ENCODE measurements around the gene PRKCB. TPM values are rescaled to one million over a fixed set of nuclear protein-coding genes. Genes with fewer than 3 reads are reported as not detected.

Gene PRKCB
- total and polyA plus RNA-seq, 12 donors, result 0.30 to 8.8 (median 1.1) TPM

DNA sequence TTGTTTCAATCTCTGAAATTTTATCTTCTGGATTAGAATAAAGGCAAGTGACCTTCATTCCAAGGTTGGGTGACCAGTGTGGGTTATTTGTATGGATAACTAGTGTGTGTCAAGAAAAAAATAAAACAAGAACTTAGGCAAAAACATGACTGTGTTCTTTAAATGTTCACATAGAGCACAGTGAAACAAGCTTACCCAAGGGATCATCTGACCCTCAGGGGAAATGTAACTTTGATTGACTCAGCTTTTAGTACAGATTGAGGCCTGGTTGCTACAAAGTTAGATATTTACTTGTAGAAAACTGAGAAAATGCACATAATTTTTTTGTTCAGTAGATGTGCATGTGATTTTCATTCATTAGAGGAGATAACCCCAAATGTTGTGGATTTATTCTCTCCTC is 427.0 kb downstream of the PRKCB start:
- ATAC-seq, result no peak
- intact Hi-C loops (cut with DNase I), result no loop called here
- no peak for DNase-seq

More for the DNA sequence above, 427.0 kb downstream of the PRKCB start:
- Histone ChIP-seq H3K27ac (no peak overlapping the region), H3K36me3 (no peaks in the 10 kb centered on the region), H3K27me3 (peaks cover 0 to 48% (median 34%) of the 10 kb centered on the region in 7 donors), H3K4me1 (no peaks in the 10 kb centered on the region), H3K9me3 (peaks cover 0 to 8% (median 0%) of the 10 kb centered on the region in 11 donors), H3K4me3 (no peak overlapping the region)
- TF ChIP-seq, protein P1, sequence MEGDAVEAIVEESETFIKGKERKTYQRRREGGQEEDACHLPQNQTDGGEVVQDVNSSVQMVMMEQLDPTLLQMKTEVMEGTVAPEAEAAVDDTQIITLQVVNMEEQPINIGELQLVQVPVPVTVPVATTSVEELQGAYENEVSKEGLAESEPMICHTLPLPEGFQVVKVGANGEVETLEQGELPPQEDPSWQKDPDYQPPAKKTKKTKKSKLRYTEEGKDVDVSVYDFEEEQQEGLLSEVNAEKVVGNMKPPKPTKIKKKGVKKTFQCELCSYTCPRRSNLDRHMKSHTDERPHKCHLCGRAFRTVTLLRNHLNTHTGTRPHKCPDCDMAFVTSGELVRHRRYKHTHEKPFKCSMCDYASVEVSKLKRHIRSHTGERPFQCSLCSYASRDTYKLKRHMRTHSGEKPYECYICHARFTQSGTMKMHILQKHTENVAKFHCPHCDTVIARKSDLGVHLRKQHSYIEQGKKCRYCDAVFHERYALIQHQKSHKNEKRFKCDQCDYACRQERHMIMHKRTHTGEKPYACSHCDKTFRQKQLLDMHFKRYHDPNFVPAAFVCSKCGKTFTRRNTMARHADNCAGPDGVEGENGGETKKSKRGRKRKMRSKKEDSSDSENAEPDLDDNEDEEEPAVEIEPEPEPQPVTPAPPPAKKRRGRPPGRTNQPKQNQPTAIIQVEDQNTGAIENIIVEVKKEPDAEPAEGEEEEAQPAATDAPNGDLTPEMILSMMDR (IDR thresholded peaks at IDR 0.05), result no peak

Small RNA genes lying within 50 kb of the gene (microRNA-seq; reads per million reads assigned to microRNA genes)
- gene MIR1273H, result 0 reads per million in 2 donors

Other genes with a start within 250 kb of the PRKCB start
- 100 to 1,000 TPM; 338 to 592 (median 433) TPM for gene NDUFAB1, start 239.7 kb upstream of the PRKCB start, total RNA-seq
- 100 to 1,000 TPM; 211 to 422 TPM for gene NDUFAB1, start 239.7 kb upstream of the PRKCB start, polyA plus RNA-seq
- 1 to 10 TPM; 2.5 to 6.1 (median 4.7) TPM for gene PALB2, start 194.7 kb upstream of the PRKCB start, total RNA-seq
- gene PALB2, start 194.7 kb upstream of the PRKCB start, polyA plus RNA-seq, result 1 to 10 TPM; 3.4 to 8.6 TPM
- gene DCTN5, start 194.5 kb upstream of the PRKCB start, total RNA-seq, result 10 to 100 TPM; 36.9 to 50.4 (median 42.6) TPM
- gene DCTN5, start 194.5 kb upstream of the PRKCB start, polyA plus RNA-seq, result 10 to 100 TPM in 1 of 2 donors, 1 to 10 TPM in 1; 5.9 to 17.5 TPM
- 1 to 10 TPM in 4 of 10 donors, under 1 TPM in 6; 0.32 to 6.0 (median 0.97) TPM for gene PLK1, start 157.1 kb upstream of the PRKCB start, total RNA-seq
- gene PLK1, start 157.1 kb upstream of the PRKCB start, polyA plus RNA-seq, result 1 to 10 TPM in 1 of 2 donors, under 1 TPM in 1; 0.87 to 1.2 TPM
- gene ERN2, start 122.8 kb upstream of the PRKCB start, total RNA-seq, result under 1 TPM in 2 of 10 donors, not detected in 8; 0.32 to 0.34 TPM
- not detected for gene ERN2, start 122.8 kb upstream of the PRKCB start, polyA plus RNA-seq
- not detected for gene CHP2, start 81.0 kb upstream of the PRKCB start, total RNA-seq
- under 1 TPM in 1 of 2 donors, not detected in 1; 0.01 TPM for gene CHP2, start 81.0 kb upstream of the PRKCB start, polyA plus RNA-seq